ENCODE measurements around the gene SNX9. TPM values are rescaled to one million over a fixed set of nuclear protein-coding genes. Genes with fewer than 3 reads are reported as not detected.

Gene SNX9
- total RNA-seq, 1 experiment from 2014 or later: 27.4 TPM

DNA sequence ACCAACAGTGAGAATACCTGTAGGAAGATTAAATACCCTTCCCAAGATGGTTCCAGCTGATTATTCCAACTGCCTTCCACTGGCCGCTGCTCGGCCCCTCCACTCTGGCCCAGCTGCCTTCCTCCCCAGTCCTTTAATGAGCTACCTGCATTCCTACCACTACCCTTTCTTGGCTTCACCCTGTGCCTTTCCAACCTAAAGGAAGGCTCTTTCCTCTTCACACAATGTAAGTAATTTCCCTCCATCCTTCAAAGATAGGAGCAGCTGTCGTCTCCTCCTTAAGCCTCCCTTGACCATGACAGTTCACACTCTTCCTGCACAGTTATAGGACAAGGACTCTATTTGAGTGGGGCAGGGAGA lies 16.2 kb upstream of the SNX9 start:
- no peak for TF ChIP-seq CTCF (IDR thresholded peaks at IDR 0.05; ENCODE audit: insufficient read depth in 1 of 2, low read depth in 1 of 2, low read length in 1 of 2, severe bottlenecking in 1 of 2, unreplicated experiment in 1 of 2)
- no peaks in the 10 kb centered on the region for H3K36me3 Mint-ChIP-seq (ENCODE audit: insufficient read depth, unreplicated experiment)
- no peak overlapping the region for H3K27ac Mint-ChIP-seq (ENCODE audit: unreplicated experiment)
- H3K4me3 Mint-ChIP-seq (ENCODE audit: unreplicated experiment): no peak overlapping the region
- no peak for DNase-seq
- no peaks in the 10 kb centered on the region for H3K9me3 Mint-ChIP-seq (ENCODE audit: unreplicated experiment)
- no peaks in the 10 kb centered on the region for H3K27me3 Mint-ChIP-seq (ENCODE audit: insufficient read depth, unreplicated experiment)
- no peaks in the 10 kb centered on the region for H3K9me3 ChIP-seq
- CTCF ChIA-PET: no interaction called here
- no TSS peak for BruUV-seq (replicated peaks)
- no peaks in the 10 kb centered on the region; the same call in 1 of the 2 replicates for H3K27me3 ChIP-seq (replicated peaks; ENCODE audit: control insufficient read depth, insufficient read depth, low read length)
- no peaks in the 10 kb centered on the region for H3K36me3 ChIP-seq (ENCODE audit: control insufficient read depth, insufficient read depth, low read length)
- H3K4me3 ChIP-seq (ENCODE audit: low read depth, low read length): no peak overlapping the region
- POLR2A ChIA-PET: no interaction called here
- H3K4me1 Mint-ChIP-seq (ENCODE audit: low read depth, unreplicated experiment): no peaks in the 10 kb centered on the region
- H3K4me1 ChIP-seq: no peaks in the 10 kb centered on the region; the same call in 1 of the 2 replicates
- intact Hi-C loops (cut with micrococcal nuclease; ENCODE audit: unreplicated experiment): no loop called here

DNA sequence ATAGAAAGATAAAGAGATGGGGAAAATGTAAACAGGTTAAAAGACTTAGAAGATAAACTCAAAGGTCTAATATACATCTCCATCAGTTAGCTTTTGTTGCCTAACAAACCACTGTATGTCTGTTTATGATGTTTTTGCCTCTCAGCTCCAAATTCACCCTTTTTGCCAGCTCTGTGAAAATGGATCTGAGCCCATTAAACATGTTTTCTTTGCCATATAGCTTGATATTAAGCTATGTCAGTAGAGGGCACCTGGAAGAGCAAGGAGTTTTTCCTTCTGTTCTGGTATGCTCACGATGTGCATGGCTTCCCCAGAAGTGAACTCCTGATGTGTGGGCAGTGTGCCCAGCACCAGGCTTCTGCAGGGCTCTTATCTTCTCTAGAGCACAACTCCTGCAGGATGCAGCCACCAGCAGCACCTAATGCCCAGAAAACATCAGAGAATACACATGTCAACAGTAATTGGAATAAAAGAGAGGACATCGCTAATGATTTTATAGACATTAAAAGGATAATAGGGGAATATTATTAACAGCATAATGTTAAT lies 14.6 kb upstream of the SNX9 start:
- Histone ChIP-seq H3K27me3 (replicated peaks; ENCODE audit: control insufficient read depth, insufficient read depth, low read length) (no peaks in the 10 kb centered on the region; the same call in 1 of the 2 replicates), H3K4me3 (ENCODE audit: low read depth, low read length) (no peak overlapping the region), H3K4me1 (no peaks in the 10 kb centered on the region; the same call in 1 of the 2 replicates), H3K36me3 (ENCODE audit: control insufficient read depth, insufficient read depth, low read length) (no peaks in the 10 kb centered on the region), H3K9me3 (no peaks in the 10 kb centered on the region)
- H3K27me3 Mint-ChIP-seq (ENCODE audit: insufficient read depth, unreplicated experiment): no peaks in the 10 kb centered on the region
- no TSS peak for BruUV-seq (replicated peaks)
- H3K36me3 Mint-ChIP-seq (ENCODE audit: insufficient read depth, unreplicated experiment): no peaks in the 10 kb centered on the region
- intact Hi-C loops (cut with micrococcal nuclease; ENCODE audit: unreplicated experiment): no loop called here
- no peaks in the 10 kb centered on the region for H3K4me1 Mint-ChIP-seq (ENCODE audit: low read depth, unreplicated experiment)
- CTCF ChIA-PET: no interaction called here
- no peak overlapping the region for H3K27ac Mint-ChIP-seq (ENCODE audit: unreplicated experiment)
- POLR2A ChIA-PET: no interaction called here
- no peak for DNase-seq
- H3K4me3 Mint-ChIP-seq (ENCODE audit: unreplicated experiment): no peak overlapping the region
- no peak for TF ChIP-seq CTCF (IDR thresholded peaks at IDR 0.05; ENCODE audit: insufficient read depth in 1 of 2, low read depth in 1 of 2, low read length in 1 of 2, severe bottlenecking in 1 of 2, unreplicated experiment in 1 of 2)
- H3K9me3 Mint-ChIP-seq (ENCODE audit: unreplicated experiment): no peaks in the 10 kb centered on the region

GRCh38 chr6:157809613-157810012 lies 13.4 kb upstream of the SNX9 start:
- Histone ChIP-seq H3K9me3 (no peaks in the 10 kb centered on the region), H3K4me3 (ENCODE audit: low read depth, low read length) (no peak overlapping the region), H3K27me3 (replicated peaks; ENCODE audit: control insufficient read depth, insufficient read depth, low read length) (no peaks in the 10 kb centered on the region; the same call in 1 of the 2 replicates), H3K4me1 (no peaks in the 10 kb centered on the region; the same call in 1 of the 2 replicates), H3K36me3 (ENCODE audit: control insufficient read depth, insufficient read depth, low read length) (no peaks in the 10 kb centered on the region)
- Mint-ChIP-seq H3K27ac (ENCODE audit: unreplicated experiment) (no peak overlapping the region), H3K36me3 (ENCODE audit: insufficient read depth, unreplicated experiment) (no peaks in the 10 kb centered on the region), H3K27me3 (ENCODE audit: insufficient read depth, unreplicated experiment) (no peaks in the 10 kb centered on the region), H3K4me3 (ENCODE audit: unreplicated experiment) (no peak overlapping the region), H3K4me1 (ENCODE audit: low read depth, unreplicated experiment) (no peaks in the 10 kb centered on the region), H3K9me3 (ENCODE audit: unreplicated experiment) (no peaks in the 10 kb centered on the region)
- intact Hi-C loops (cut with micrococcal nuclease; ENCODE audit: unreplicated experiment): no loop called here
- ChIA-PET POLR2A (no interaction called here), CTCF (no interaction called here)
- no peak for TF ChIP-seq CTCF (IDR thresholded peaks at IDR 0.05; ENCODE audit: insufficient read depth in 1 of 2, low read depth in 1 of 2, low read length in 1 of 2, severe bottlenecking in 1 of 2, unreplicated experiment in 1 of 2)
- BruUV-seq (replicated peaks): no TSS peak
- no peak for DNase-seq

All from Caco-2 (cell line).